HepG2 (cell line): ENCODE results near the gene FETUB. TPM values are rescaled to one million over a fixed set of nuclear protein-coding genes. Genes with fewer than 3 reads are reported as not detected.

Experiments used
- ATAC-seq: fragments of 200-7000 bp; cut with Tn5 transposase; 3 replicates; pipeline ENCODE4 v1.9.1; 2020; ENCODE audit warnings: mild to moderate bottlenecking, moderate library complexity
- BruUV-seq: library from RNA; stranded (reverse); fragments of 400-500 nt; replicated peaks from 2 replicates; lab custom pipeline; 2021; lab: Mats Ljungman, UMichigan
- CTCF ChIA-PET: fragments of 300-600 bp; formaldehyde crosslinking; extraction: SDS; loops from one replicate; lab custom pipeline; 2021; ENCODE audit warnings: low total read pairs, inconsistent platforms, low intra/inter-chr PET ratio; lab: Yijun Ruan, JAX
- POLR2A ChIA-PET: fragments of 350-600 bp; sonication (Branson Sonifier 250); formaldehyde crosslinking; loops from one replicate; lab custom pipeline; 2020; ENCODE audit warnings: antibody characterized with exemption, inconsistent platforms; lab: Yijun Ruan, JAX
- DNase-seq: peaks from one replicate; pipeline ENCODE4 v3.0.0-alpha.2; 2015; ENCODE audit warnings: low spot score
- FAIRE-seq: peaks from 3 replicates; lab custom pipeline; 2011; peaks lifted over from hg19 to GRCh38; lab: Jason Lieb, UNC
- H2AFZ ChIP-seq: one replicate; pipeline ENCODE4 v1.6.1; 2011; ENCODE audit warnings: low read length, inconsistent platforms
- H3K27ac ChIP-seq: fragments of 300-600 bp; 3 replicates; pipeline ENCODE4 v1.8.0; 2011; ENCODE audit warnings: mixed run types, mild to moderate bottlenecking, mixed read lengths, low read length, inconsistent platforms; ENCODE audit not compliant: insufficient read depth; ENCODE audit errors: extremely low read length
- H3K27me3 ChIP-seq, 2 experiments: fragments of 200-600 bp in 1 of 2; 2 replicates in 1 of 2; 3 replicates in 1 of 2; pipeline versions ENCODE4 v1.6.0 to v1.8.0; 2011; ENCODE audit warnings: low read length in 2 of 2, mild to moderate bottlenecking in 2 of 2, moderate library complexity in 2 of 2, inconsistent platforms in 1 of 2; ENCODE audit not compliant: insufficient read depth in 2 of 2, control insufficient read depth in 1 of 2
- H3K36me3 ChIP-seq, 2 experiments: fragments of 200-600 bp in 1 of 2; replicated peaks in 1 of 2; 2 replicates in 1 of 2; 3 replicates in 1 of 2; pipeline versions ENCODE4 v1.5.1 to v1.8.0; 2011; ENCODE audit warnings: low read length in 2 of 2, inconsistent platforms in 1 of 2; ENCODE audit not compliant: insufficient read depth in 2 of 2, control insufficient read depth in 1 of 2
- H3K4me1 ChIP-seq: 2 replicates; pipeline ENCODE4 v1.5.1; 2012; ENCODE audit warnings: low read length, inconsistent platforms; ENCODE audit not compliant: insufficient read depth
- H3K4me2 ChIP-seq: 2 replicates; pipeline ENCODE4 v1.6.0; 2011; ENCODE audit warnings: low read depth, low read length, inconsistent platforms
- H3K4me3 ChIP-seq, 3 experiments: fragments of 200-600 bp in 1 of 3; sonication (generic), shearing (Covaris generic) in 1 of 3; replicated peaks in 1 of 3; 2 replicates each; pipeline ENCODE4 v1.5.1; 2011 to 2016; ENCODE audit warnings: low read length in 3 of 3, inconsistent platforms in 2 of 3, low read depth in 2 of 3, mild to moderate bottlenecking in 2 of 3, control low read depth in 1 of 3, mixed read lengths in 1 of 3; ENCODE audit not compliant: insufficient read depth in 1 of 3
- H3K79me2 ChIP-seq: one replicate; pipeline ENCODE4 v1.6.1; 2011; ENCODE audit warnings: low read length, inconsistent platforms; ENCODE audit not compliant: insufficient read depth
- H3K9ac ChIP-seq: 2 replicates; pipeline ENCODE4 v1.6.0; 2011; ENCODE audit warnings: mild to moderate bottlenecking, low read depth, low read length, inconsistent platforms; ENCODE audit not compliant: insufficient read depth
- H3K9me3 ChIP-seq: 2 replicates; pipeline ENCODE4 v1.5.1; 2012; ENCODE audit warnings: mild to moderate bottlenecking, low read length
- H4K20me1 ChIP-seq: 2 replicates; pipeline ENCODE4 v1.6.0; 2011; ENCODE audit warnings: inconsistent platforms, mild to moderate bottlenecking, low read length, moderate library complexity; ENCODE audit not compliant: insufficient read depth
- GATAD1 ChIP-seq: IDR thresholded peaks from 2 replicates; pipeline ENCODE4 v1.6.1; 2016; ENCODE audit warnings: missing genetic modification reagents, missing compliant biosample characterization
- HNRNPL ChIP-seq: fragments of 200-400 bp; formaldehyde crosslinking; IDR thresholded peaks from 2 replicates; pipeline ENCODE4 v1.6.1; 2017; ENCODE audit warnings: mild to moderate bottlenecking, low read depth, low read length
- MBNL3 ChIP-seq: fragments of 250-450 bp; sonication (Bioruptor Pico); conservative IDR thresholded peaks from 2 replicates; pipeline ENCODE4 v1.8.0; 2022; ENCODE audit warnings: mild to moderate bottlenecking, inconsistent platforms
- MEF2D ChIP-seq: sonication (generic); formaldehyde crosslinking; IDR thresholded peaks from 2 replicates; pipeline ENCODE4 v1.5.1; 2020; ENCODE audit warnings: mild to moderate bottlenecking, missing genetic modification reagents
- PHF5A ChIP-seq: IDR thresholded peaks from one replicate; pipeline ENCODE4 v1.6.1; 2018; ENCODE audit warnings: low read depth, missing genetic modification reagents; ENCODE audit not compliant: unreplicated experiment
- RXRB ChIP-seq: IDR thresholded peaks from 2 replicates; pipeline ENCODE4 v1.6.1; 2016; ENCODE audit warnings: borderline replicate concordance, missing genetic modification reagents, missing compliant biosample characterization
- SALL2 ChIP-seq: sonication (generic); formaldehyde crosslinking; IDR thresholded peaks from 2 replicates; pipeline ENCODE4 v1.8.1; 2023; ENCODE audit warnings: mild to moderate bottlenecking, missing genetic modification reagents, inconsistent platforms
- SAP130 ChIP-seq: IDR thresholded peaks from 2 replicates; pipeline ENCODE4 v1.6.1; 2016; ENCODE audit warnings: low read depth
- ZFP36L1 ChIP-seq: sonication (generic); formaldehyde crosslinking; IDR thresholded peaks from 2 replicates; pipeline ENCODE4 v1.8.0; 2022; ENCODE audit warnings: mild to moderate bottlenecking, missing genetic modification reagents, moderate library complexity
- ZMAT3 ChIP-seq: sonication (generic); formaldehyde crosslinking; conservative IDR thresholded peaks from 2 replicates; pipeline ENCODE4 v1.7.0; 2021; ENCODE audit warnings: missing genetic modification reagents
- ZNF232 ChIP-seq: sonication (generic); formaldehyde crosslinking; IDR thresholded peaks from 2 replicates; pipeline ENCODE4 v1.4.0; 2020; ENCODE audit warnings: missing genetic modification reagents, borderline replicate concordance
- ZNF33A ChIP-seq: sonication (generic); formaldehyde crosslinking; IDR thresholded peaks from 2 replicates; pipeline ENCODE4 v1.5.1; 2020; ENCODE audit warnings: missing genetic modification reagents, mild to moderate bottlenecking, moderate library complexity, borderline replicate concordance
- ZNF570 ChIP-seq: sonication (generic); formaldehyde crosslinking; IDR thresholded peaks from 2 replicates; pipeline ENCODE4 v1.4.0; 2020; ENCODE audit warnings: mild to moderate bottlenecking, missing genetic modification reagents, borderline replicate concordance
- ZNF670 ChIP-seq: sonication (generic); formaldehyde crosslinking; IDR thresholded peaks from 2 replicates; pipeline ENCODE4 v1.8.0; 2022; ENCODE audit warnings: mild to moderate bottlenecking, missing genetic modification reagents, borderline replicate concordance
- ZNF788 ChIP-seq: sonication (generic); formaldehyde crosslinking; IDR thresholded peaks from 2 replicates; pipeline ENCODE4 v1.5.0; 2020; ENCODE audit warnings: mild to moderate bottlenecking, missing genetic modification reagents, borderline replicate concordance
- WGBS: methylation state at CpG from one replicate; pipeline ENCODE4 v1.1.6; 2017; ENCODE audit warnings: low lambda C conversion rate; 5-methylcytosine and 5-hydroxymethylcytosine counted together
- in situ Hi-C: cut with HindIII; loops from 2 replicates; pipeline ENCODE4 v1.10.0; 2017; ENCODE audit warnings: low pct_unique_long_range_greater_than_20kb; ENCODE audit not compliant: extremely low pct_ligation_motif_present
- intact Hi-C: fragments of 100-400 bp; cut with micrococcal nuclease; formaldehyde crosslinking; loops from one replicate; pipeline ENCODE4 v1.10.0; 2022; ENCODE audit not compliant: unreplicated experiment
- polyA plus RNA-seq, 8 experiments: library from polyadenylated mRNA; depleted of rRNA in 3 of 8; stranded (reverse) in 7 of 8; unstranded in 1 of 8; fragments of >200 nt; fragmentation: Illumina TruSeq in 4 of 8; extraction: Trizol in 4 of 8; gene quantifications; 2 replicates each; pipeline versions ENCODE4 v1.2.1 to v1.2.3, GENCODE V29; 2011 to 2016; ENCODE audit warnings: low read depth in 4 of 8, missing spikeins in 1 of 8, mixed read lengths in 1 of 8; ENCODE audit not compliant: insufficient read depth in 1 of 8
- total RNA-seq, 5 experiments: library from RNA; depleted of rRNA; stranded (reverse); fragments of >200 nt; fragmentation: Illumina TruSeq; extraction: Trizol; gene quantifications; 2 replicates each; pipeline ENCODE4 v1.2.3, GENCODE V29; 2016; ENCODE audit warnings: low read depth in 1 of 5
- TF ChIP-seq, protein P1 (sequence below): sonication (generic); formaldehyde crosslinking; conservative IDR thresholded peaks from 2 replicates; pipeline ENCODE4 v1.5.0; 2020; ENCODE audit warnings: missing genetic modification reagents

FETUB gene
- total and polyA plus RNA-seq, 2 of the 13 experiments (the other 11 are each of a cell fraction or from before 2014, with no cell fraction given) = 2.1 to 4.4 TPM

GRCh38 chr3:186653984-186654383 lies 13.8 kb downstream of the FETUB start (continued):
- TF ChIP-seq SAP130 = no peak
- no peak for TF ChIP-seq PHF5A (CRISPR knock-in tag)
- TF ChIP-seq ZNF232 (CRISPR knock-in tag) = no peak

DNA sequence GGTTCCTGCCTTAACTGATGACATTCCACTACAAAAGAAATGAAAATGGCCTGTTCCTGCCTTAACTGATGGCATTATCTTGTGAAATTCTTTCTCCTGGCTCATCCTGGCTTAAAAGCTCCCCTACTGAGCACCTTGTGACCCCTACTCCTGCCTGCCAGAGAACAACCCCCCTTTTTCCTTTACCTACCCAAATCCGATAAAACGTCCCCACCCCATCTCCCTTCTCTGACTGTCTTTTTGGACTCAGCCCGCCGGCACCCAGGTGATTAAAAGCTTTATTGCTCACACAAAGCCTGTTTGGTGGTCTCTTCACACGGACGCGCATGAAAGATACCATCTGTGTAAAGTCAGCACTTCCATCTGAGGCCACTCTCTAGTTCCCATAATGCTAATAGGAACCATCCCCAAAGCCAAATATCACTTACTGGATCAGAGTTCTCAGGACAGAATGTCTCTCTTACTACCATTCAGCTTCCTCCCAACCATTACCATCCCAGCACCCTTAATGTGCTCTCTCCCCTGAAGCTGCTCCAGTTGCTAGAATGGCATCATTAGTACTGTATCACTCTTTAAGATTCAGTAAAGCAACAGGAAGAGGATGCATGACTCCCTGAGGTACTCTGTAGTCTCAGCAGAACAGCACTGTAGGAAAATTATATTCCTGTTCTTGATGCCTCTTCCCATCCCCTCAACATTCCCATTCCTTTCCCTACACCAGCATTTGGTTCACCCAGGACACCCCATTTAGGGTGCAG lies 23.3 kb downstream of the FETUB start:
- no peaks in the 10 kb centered on the region for H4K20me1 ChIP-seq
- H3K79me2 ChIP-seq = no peaks in the 10 kb centered on the region
- in situ Hi-C loops (no loop called here), intact Hi-C loops (no loop called here)
- ATAC-seq (no peak), DNase-seq (no peak), FAIRE-seq (no peak)
- no peak overlapping the region for H3K4me2 ChIP-seq
- H2AFZ ChIP-seq = no peak overlapping the region
- CTCF ChIA-PET = no interaction called here
- no peaks in the 10 kb centered on the region for H3K36me3 ChIP-seq
- H3K27me3 ChIP-seq = no peaks in the 10 kb centered on the region; a peak in 1 of 5 replicates
- no TSS peak for BruUV-seq
- WGBS = 83% methylated on average over 7 of the region's 7 CpGs
- peaks cover 34% of the 10 kb centered on the region for H3K4me1 ChIP-seq
- POLR2A ChIA-PET = no interaction called here
- no peak overlapping the region for H3K27ac ChIP-seq
- no peak overlapping the region for H3K9ac ChIP-seq
- TF ChIP-seq ZNF670 (CRISPR knock-in tag) = no peak
- no peak for TF ChIP-seq ZNF33A (CRISPR knock-in tag)
- TF ChIP-seq RXRB (CRISPR knock-in tag) = no peak
- no peak for TF ChIP-seq ZNF570 (CRISPR knock-in tag)
- TF ChIP-seq ZNF788 (CRISPR knock-in tag) = no peak
- TF ChIP-seq GATAD1 = no peak
- no peak for TF ChIP-seq SALL2 (CRISPR knock-in tag)
- TF ChIP-seq, protein P1, sequence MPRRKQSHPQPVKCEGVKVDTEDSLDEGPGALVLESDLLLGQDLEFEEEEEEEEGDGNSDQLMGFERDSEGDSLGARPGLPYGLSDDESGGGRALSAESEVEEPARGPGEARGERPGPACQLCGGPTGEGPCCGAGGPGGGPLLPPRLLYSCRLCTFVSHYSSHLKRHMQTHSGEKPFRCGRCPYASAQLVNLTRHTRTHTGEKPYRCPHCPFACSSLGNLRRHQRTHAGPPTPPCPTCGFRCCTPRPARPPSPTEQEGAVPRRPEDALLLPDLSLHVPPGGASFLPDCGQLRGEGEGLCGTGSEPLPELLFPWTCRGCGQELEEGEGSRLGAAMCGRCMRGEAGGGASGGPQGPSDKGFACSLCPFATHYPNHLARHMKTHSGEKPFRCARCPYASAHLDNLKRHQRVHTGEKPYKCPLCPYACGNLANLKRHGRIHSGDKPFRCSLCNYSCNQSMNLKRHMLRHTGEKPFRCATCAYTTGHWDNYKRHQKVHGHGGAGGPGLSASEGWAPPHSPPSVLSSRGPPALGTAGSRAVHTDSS = no peak
- TF ChIP-seq MEF2D (CRISPR knock-in tag) = no peak
- TF ChIP-seq HNRNPL = no peak
- no peak for TF ChIP-seq MBNL3 (CRISPR knock-in tag)
- no peak for TF ChIP-seq ZMAT3
- TF ChIP-seq ZFP36L1 (CRISPR knock-in tag) = no peak
- no peaks in the 10 kb centered on the region for H3K9me3 ChIP-seq
- H3K4me3 ChIP-seq = no peak overlapping the region
